Body of pancreas (tissue), 4 donors: ENCODE measurements around the gene PTPN1. TPM values are rescaled to one million over a fixed set of nuclear protein-coding genes. Genes with fewer than 3 reads are reported as not detected.

Experiments
- ATAC-seq: fragments of 150-250 bp; one replicate; pipeline ENCODE4 v1.9.1; 2016
- DNase-seq, 4 donors: peaks; one replicate each; pipeline ENCODE4 v3.0.0-alpha.2; 2019
- H3K27ac ChIP-seq, 4 donors: fragments of 200-600 bp; sonication (generic); 1 replicate in 3 of 4; 2 replicates in 1 of 4; pipeline versions ENCODE4 v1.5.1 to v1.6.1; 2016 to 2019; ENCODE audit warnings: mild to moderate bottlenecking in 1 of 4, mixed read lengths in 1 of 4, moderate library complexity in 1 of 4
- H3K27me3 ChIP-seq, 2 donors: fragments of 200-600 bp; sonication (generic); one replicate each; pipeline ENCODE4 v1.6.0; 2016; ENCODE audit warnings: mild to moderate bottlenecking in 1 of 2
- H3K36me3 ChIP-seq, 2 donors: fragments of 200-600 bp; sonication (generic); replicated peaks in 1 of 2; 2 replicates each; pipeline ENCODE4 v1.5.1; 2016; ENCODE audit warnings: low read depth in 2 of 2; ENCODE audit not compliant: insufficient read depth in 1 of 2
- H3K4me1 ChIP-seq: fragments of 200-600 bp; sonication (generic); one replicate; pipeline ENCODE4 v1.6.0; 2016
- H3K4me3 ChIP-seq, 2 donors: fragments of 200-600 bp; sonication (generic); 1 replicate in 1 of 2; 2 replicates in 1 of 2; pipeline ENCODE4 v1.5.1; 2016 to 2019
- H3K9me3 ChIP-seq, 3 donors: fragments of 200-600 bp; sonication (generic); 1 replicate in 2 of 3; 2 replicates in 1 of 3; pipeline ENCODE4 v1.5.1; 2016
- CTCF ChIP-seq, 7 experiments: fragments of 450-650 bp in 4 of 7; fragments of 200-600 bp in 3 of 7; sonication (generic) in 3 of 7; IDR thresholded peaks; one replicate each; pipeline ENCODE4 v1.5.1; 2016 to 2019; ENCODE audit warnings: antibody characterized with exemption in 7 of 7
- POLR2A ChIP-seq, 3 donors: fragments of 450-650 bp; IDR thresholded peaks; one replicate each; pipeline ENCODE4 v1.6.1; 2016; ENCODE audit warnings: antibody characterized with exemption in 3 of 3, mild to moderate bottlenecking in 2 of 3
- WGBS, 2 donors: methylation state at CpG; one replicate each; pipeline ENCODE4 v1.1.5; 2017; 5-methylcytosine and 5-hydroxymethylcytosine counted together
- intact Hi-C: fragments of 100-400 bp; cut with DNase I; formaldehyde crosslinking; loops from one replicate; pipeline ENCODE4 v1.15.1; 2023
- total RNA-seq, 2 donors: library from RNA; depleted of rRNA; stranded (reverse); fragments of >200 nt; gene quantifications; one replicate each; pipeline ENCODE4 v1.1.0, GENCODE V29; 2016

PTPN1 gene
- total RNA-seq, 2 donors from 2014 or later, result 9.1 to 10.2 TPM

DNA sequence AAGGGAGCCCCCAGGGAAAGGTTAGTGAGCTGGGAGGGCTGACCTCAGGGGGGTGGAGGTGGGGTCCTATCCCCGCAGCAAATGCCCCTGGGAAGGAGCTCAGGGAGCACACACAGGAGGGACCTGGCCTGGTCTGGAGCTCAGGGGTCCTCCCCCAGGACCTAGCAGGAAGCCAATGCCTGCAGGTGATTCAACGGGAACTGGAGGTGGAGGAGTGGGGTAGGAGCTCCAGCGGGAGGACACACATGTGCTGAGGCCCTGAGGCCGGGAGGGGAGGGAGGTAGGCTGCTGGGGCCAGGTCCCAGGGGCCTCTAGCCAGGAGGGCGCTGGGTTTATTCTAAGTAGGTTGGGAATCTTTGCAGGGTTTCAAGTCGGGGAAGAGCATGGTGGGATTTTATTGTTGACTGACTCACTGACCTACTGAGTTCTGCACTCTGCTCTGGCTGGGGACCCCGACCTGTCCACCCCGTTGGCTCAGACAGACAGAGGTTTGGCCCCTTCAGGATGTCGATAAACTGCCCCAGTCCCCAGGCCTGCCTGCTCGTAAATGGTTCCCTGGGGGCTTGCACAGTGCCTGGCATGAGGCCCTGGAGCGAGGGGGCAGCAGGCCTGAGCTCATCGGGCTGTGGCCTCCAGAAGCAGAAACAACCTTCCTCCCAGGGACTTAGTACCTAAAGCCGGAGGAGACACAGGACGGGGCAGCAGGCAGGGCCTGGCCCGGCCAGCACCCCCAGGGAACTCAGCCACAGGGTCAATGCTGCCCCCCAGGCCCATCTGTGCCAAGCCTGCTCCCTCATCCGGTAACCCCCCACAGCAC is 118.9 kb downstream of the PTPN1 start:
- DNase-seq (no peak), ATAC-seq (no peak)
- Histone ChIP-seq H3K9me3 (no peaks in the 10 kb centered on the region), H3K4me3 (no peak overlapping the region), H3K27me3 (no peaks in the 10 kb centered on the region), H3K36me3 (no peaks in the 10 kb centered on the region), H3K27ac (peak overlapping the region in 1 of 4 donors; percentile 13), H3K4me1 (peaks cover 35% of the 10 kb centered on the region)
- WGBS, 2 donors, result 40 to 87% methylated on average over 1 to 16 of the region's 16 CpGs
- intact Hi-C loops, result no loop called here
- TF ChIP-seq CTCF (IDR thresholded peaks at IDR 0.05), result no peak
- no peak for TF ChIP-seq POLR2A (IDR thresholded peaks at IDR 0.05)

DNA sequence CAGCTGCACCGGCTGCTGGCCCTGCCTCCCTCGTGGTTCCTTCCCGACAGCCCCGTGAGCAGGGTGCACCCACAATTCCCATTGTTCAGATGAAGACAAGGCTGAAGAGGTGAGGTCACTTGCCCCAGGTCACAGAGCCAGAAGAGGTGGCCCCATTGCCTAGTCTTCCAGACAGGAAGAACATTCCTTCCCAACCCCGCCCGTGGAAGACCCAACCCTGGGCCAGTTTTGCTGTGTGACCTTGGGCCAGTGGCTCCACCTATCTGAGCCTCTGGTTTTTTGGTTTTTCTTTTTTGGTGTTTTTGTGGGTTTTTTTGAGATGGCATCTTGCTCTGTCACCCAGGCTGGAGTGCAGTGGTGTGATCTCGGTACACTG is 119.5 kb downstream of the PTPN1 start:
- DNase-seq (no peak), ATAC-seq (no peak)
- TF ChIP-seq CTCF (IDR thresholded peaks at IDR 0.05), result no peak
- TF ChIP-seq POLR2A (IDR thresholded peaks at IDR 0.05), result no peak
- Histone ChIP-seq H3K4me3 (no peak overlapping the region), H3K27me3 (no peaks in the 10 kb centered on the region), H3K4me1 (peaks cover 29% of the 10 kb centered on the region), H3K27ac (peak overlapping the region in 1 of 4 donors; percentile 13), H3K36me3 (no peaks in the 10 kb centered on the region), H3K9me3 (no peaks in the 10 kb centered on the region)
- WGBS, 2 donors, result 76 to 81% methylated on average over 3 to 7 of the region's 7 CpGs
- intact Hi-C loops, result no loop called here

- Histone ChIP-seq H3K36me3 (no peaks in the 10 kb centered on the region), H3K4me3 (no peak overlapping the region), H3K27ac (no peak overlapping the region), H3K9me3 (no peaks in the 10 kb centered on the region), H3K27me3 (no peaks in the 10 kb centered on the region), H3K4me1 (peaks cover 23% of the 10 kb centered on the region)
- intact Hi-C loops, result no loop called here
- no peak for ATAC-seq
- DNase-seq, result no peak
- TF ChIP-seq POLR2A (IDR thresholded peaks at IDR 0.05) (no peak), CTCF (IDR thresholded peaks at IDR 0.05) (no peak)
- WGBS, 2 donors, result 80 to 86% methylated on average over 6 to 20 of the region's 21 CpGs
These were observed 120.5 kb downstream of the PTPN1 start for GRCh38 chr20:50630578-50631263.

DNA sequence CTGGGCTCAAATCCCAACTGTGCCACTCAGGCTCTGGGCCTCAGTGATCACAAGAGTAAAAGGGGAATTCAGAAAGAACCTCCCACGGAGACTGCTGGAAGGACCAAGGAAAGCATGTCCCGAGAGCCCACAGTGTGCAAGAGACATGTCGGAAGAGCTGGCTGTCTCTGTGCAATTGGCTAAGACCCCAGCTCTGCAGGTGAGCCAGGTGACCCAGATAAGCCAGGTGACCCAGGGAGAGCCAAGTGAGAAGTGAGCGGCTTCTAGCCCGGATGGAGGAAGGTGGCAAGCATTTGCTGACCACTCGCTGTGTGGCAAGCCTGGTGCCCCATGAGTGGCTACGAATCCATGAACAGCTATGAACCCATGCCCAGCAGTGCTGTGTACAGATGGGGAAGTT is 122.1 kb downstream of the PTPN1 start:
- no peak for TF ChIP-seq CTCF (IDR thresholded peaks at IDR 0.05)
- no peak for TF ChIP-seq POLR2A (IDR thresholded peaks at IDR 0.05)
- H3K36me3 ChIP-seq, result no peaks in the 10 kb centered on the region
- no peak overlapping the region for H3K27ac ChIP-seq
- no peak for DNase-seq
- peaks cover 25% of the 10 kb centered on the region for H3K4me1 ChIP-seq
- intact Hi-C loops, result no loop called here
- H3K27me3 ChIP-seq, result no peaks in the 10 kb centered on the region
- ATAC-seq, result no peak
- H3K9me3 ChIP-seq, result no peaks in the 10 kb centered on the region
- 57 to 78% methylated on average over 3 to 7 of the region's 7 CpGs for WGBS, 2 donors
- H3K4me3 ChIP-seq, result no peak overlapping the region
